WTC11 (cell line): ENCODE results near the gene GALNT18.

Source experiments
- CBFB ChIP-seq: sonication (generic); formaldehyde crosslinking; IDR thresholded peaks from 2 replicates; pipeline ENCODE4 v1.8.1; 2022; ENCODE audit warnings: mild to moderate bottlenecking, low read depth, missing genetic modification reagents
- HMGA2 ChIP-seq: fragments of 250-450 bp; sonication (Bioruptor Pico); IDR thresholded peaks from 2 replicates; pipeline ENCODE4 v1.4.0; 2021; ENCODE audit warnings: mild to moderate bottlenecking, moderate library complexity
- SMAD3 ChIP-seq: sonication (generic); formaldehyde crosslinking; IDR thresholded peaks from 2 replicates; pipeline ENCODE4 v1.8.0; 2022; ENCODE audit warnings: missing genetic modification reagents, mild to moderate bottlenecking, borderline replicate concordance
- TF ChIP-seq, protein P1 (sequence below): fragments of 200-600 bp; IDR thresholded peaks from 2 replicates; pipeline ENCODE4 v1.8.0; 2022; ENCODE audit warnings: antibody characterized with exemption
- TF ChIP-seq, protein P2 (sequence below): sonication (generic); formaldehyde crosslinking; IDR thresholded peaks from 2 replicates; pipeline ENCODE4 v1.8.1; 2023; ENCODE audit warnings: mild to moderate bottlenecking, missing genetic modification reagents, moderate library complexity

DNA sequence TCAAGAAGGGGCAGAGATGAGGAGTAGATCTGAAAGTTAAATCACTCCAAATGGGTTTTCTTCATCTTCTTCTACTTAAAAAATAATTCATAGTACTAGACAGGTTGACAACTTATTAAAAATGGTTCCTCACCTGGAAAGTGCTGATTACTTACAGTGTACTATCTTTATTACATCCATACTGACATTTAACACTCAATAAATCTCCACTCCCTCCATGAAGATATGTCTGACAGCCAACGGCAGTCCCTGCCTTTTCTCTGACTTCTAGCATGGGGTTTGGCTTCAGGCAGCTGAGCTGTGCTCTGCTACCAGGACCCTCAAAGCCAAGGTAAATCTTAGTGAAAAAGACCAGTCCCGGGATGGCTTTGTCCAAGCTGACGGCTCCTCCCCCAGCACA is 135.4 kb downstream of the GALNT18 start:
- TF ChIP-seq CBFB (CRISPR knock-in tag) (no peak), SMAD3 (CRISPR knock-in tag) (no peak), HMGA2 (CRISPR knock-in tag) (no peak)
- TF ChIP-seq, protein P1, sequence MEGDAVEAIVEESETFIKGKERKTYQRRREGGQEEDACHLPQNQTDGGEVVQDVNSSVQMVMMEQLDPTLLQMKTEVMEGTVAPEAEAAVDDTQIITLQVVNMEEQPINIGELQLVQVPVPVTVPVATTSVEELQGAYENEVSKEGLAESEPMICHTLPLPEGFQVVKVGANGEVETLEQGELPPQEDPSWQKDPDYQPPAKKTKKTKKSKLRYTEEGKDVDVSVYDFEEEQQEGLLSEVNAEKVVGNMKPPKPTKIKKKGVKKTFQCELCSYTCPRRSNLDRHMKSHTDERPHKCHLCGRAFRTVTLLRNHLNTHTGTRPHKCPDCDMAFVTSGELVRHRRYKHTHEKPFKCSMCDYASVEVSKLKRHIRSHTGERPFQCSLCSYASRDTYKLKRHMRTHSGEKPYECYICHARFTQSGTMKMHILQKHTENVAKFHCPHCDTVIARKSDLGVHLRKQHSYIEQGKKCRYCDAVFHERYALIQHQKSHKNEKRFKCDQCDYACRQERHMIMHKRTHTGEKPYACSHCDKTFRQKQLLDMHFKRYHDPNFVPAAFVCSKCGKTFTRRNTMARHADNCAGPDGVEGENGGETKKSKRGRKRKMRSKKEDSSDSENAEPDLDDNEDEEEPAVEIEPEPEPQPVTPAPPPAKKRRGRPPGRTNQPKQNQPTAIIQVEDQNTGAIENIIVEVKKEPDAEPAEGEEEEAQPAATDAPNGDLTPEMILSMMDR = no peak
- TF ChIP-seq, protein P2, sequence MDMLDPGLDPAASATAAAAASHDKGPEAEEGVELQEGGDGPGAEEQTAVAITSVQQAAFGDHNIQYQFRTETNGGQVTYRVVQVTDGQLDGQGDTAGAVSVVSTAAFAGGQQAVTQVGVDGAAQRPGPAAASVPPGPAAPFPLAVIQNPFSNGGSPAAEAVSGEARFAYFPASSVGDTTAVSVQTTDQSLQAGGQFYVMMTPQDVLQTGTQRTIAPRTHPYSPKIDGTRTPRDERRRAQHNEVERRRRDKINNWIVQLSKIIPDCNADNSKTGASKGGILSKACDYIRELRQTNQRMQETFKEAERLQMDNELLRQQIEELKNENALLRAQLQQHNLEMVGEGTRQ (CRISPR knock-in tag) = no peak
